Endothelial cell of hepatic sinusoid (primary cell): Measurements from ENCODE around the gene ETV6.

Experiments
- in situ Hi-C: cut with HindIII; loops from 2 replicates; pipeline ENCODE4 v1.10.0; 2017; ENCODE audit warnings: low sequenced_read_pairs

The ETV6 gene

GRCh38 chr12:11689591-11690186, 40.2 kb downstream of the ETV6 start:
- in situ Hi-C loops, result no loop called here

- in situ Hi-C loops, result no loop called here
Measured at GRCh38 chr12:11693067-11693466, 43.6 kb downstream of the ETV6 start.

- in situ Hi-C loops, result no loop called here
Measured at GRCh38 chr12:11693601-11694000, 44.1 kb downstream of the ETV6 start.

GRCh38 chr12:11694528-11694927, 45.1 kb downstream of the ETV6 start:
- in situ Hi-C loops, result no loop called here

- in situ Hi-C loops, result no loop called here
Measured at GRCh38 chr12:11695321-11695720, 45.8 kb downstream of the ETV6 start.

GRCh38 chr12:11696084-11696483, 46.6 kb downstream of the ETV6 start:
- in situ Hi-C loops, result no loop called here

- in situ Hi-C loops, result no loop called here
Measured at GRCh38 chr12:11697131-11697530, 47.7 kb downstream of the ETV6 start.

- in situ Hi-C loops, result no loop called here
Measured at GRCh38 chr12:11697670-11698387, 48.4 kb downstream of the ETV6 start.

- in situ Hi-C loops, result no loop called here
Measured at GRCh38 chr12:11698729-11699128, 49.3 kb downstream of the ETV6 start.

GRCh38 chr12:11701433-11701832, 52.0 kb downstream of the ETV6 start:
- in situ Hi-C loops, result no loop called here

- in situ Hi-C loops, result no loop called here
Measured at GRCh38 chr12:11702959-11703358, 53.5 kb downstream of the ETV6 start.

GRCh38 chr12:11703378-11703777, 53.9 kb downstream of the ETV6 start:
- in situ Hi-C loops, result no loop called here

- in situ Hi-C loops, result no loop called here
Measured at GRCh38 chr12:11704089-11704488, 54.6 kb downstream of the ETV6 start.

- in situ Hi-C loops, result no loop called here
Measured at GRCh38 chr12:11705010-11705409, 55.5 kb downstream of the ETV6 start.

- in situ Hi-C loops, result no loop called here
Measured at GRCh38 chr12:11706509-11707379, 57.3 kb downstream of the ETV6 start.

- in situ Hi-C loops, result no loop called here
Measured at GRCh38 chr12:11707535-11707934, 58.1 kb downstream of the ETV6 start.

- in situ Hi-C loops, result no loop called here
Measured at GRCh38 chr12:11709513-11709912, 60.0 kb downstream of the ETV6 start.

- in situ Hi-C loops, result loop anchor here (5.0 kb wide), 1 partner anchor 47 kb away; no protein-coding TSS in a partner anchor
Measured at GRCh38 chr12:11710431-11710830, 61.0 kb downstream of the ETV6 start.

- in situ Hi-C loops, result loop anchor here (5.0 kb wide), 1 partner anchor 46 kb away; no protein-coding TSS in a partner anchor
Measured at GRCh38 chr12:11710906-11711305, 61.4 kb downstream of the ETV6 start.

GRCh38 chr12:11711651-11712327, 62.3 kb downstream of the ETV6 start:
- in situ Hi-C loops, result loop anchor here (5.0 kb wide), 1 partner anchor 46 kb away; no protein-coding TSS in a partner anchor

GRCh38 chr12:11712491-11712890, 63.0 kb downstream of the ETV6 start:
- in situ Hi-C loops, result loop anchor here (5.0 kb wide), 1 partner anchor 45 kb away; no protein-coding TSS in a partner anchor
